NOMO-1 treated with DMSO at 0.1 percent for 48 hours (cell line): ENCODE measurements around the gene ATRN.

ENCODE experiments used
- DNase-seq: peaks from one replicate; lab custom pipeline; 2025; ENCODE audit not compliant: unreplicated experiment; lab: John Stamatoyannopoulos, UW

The ATRN gene

DNA sequence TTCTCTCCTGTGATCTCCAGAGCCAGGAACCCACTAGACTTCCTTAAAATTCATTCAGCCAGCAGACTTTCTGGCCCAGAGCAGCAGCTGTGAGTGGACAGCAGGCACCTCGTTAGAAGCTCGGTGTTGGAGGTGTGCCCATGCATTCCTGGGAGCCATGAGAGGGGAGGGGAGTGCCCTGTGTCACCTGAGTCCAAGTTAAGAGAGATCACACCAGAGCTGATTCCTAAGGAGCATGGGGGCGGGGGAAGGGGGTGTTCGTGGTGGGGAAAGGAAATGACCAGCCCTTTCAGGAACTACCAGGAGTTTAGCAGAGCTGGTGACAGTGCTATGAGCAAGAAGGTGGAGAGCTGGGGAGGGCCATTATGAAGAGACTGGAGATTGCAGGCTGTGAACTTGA is 145.4 kb downstream of the ATRN start:
- no peak for DNase-seq

GRCh38 chr20:3621111-3621510 is 150.3 kb downstream of the ATRN start:
- DNase-seq: peak; percentile 67

DNA sequence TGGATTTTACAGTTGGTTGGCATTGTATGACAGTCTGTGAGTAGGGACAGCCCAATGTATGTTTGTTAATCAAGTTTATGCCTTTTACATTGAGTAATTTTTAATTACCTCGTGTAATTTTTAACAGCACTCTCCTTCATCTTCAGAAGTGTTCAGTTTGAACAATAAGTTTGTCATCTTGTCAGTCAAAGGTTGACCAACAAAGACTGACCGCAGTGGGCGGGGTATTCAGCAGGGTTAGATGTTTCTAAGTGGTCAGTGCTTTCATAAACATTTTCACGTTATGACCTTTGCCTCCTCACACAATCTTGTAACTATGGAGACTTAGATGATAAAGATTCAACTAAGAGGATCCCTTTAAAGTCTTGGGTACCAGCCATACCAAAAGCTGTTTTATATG is 151.6 kb downstream of the ATRN start:
- DNase-seq: no peak

DNA sequence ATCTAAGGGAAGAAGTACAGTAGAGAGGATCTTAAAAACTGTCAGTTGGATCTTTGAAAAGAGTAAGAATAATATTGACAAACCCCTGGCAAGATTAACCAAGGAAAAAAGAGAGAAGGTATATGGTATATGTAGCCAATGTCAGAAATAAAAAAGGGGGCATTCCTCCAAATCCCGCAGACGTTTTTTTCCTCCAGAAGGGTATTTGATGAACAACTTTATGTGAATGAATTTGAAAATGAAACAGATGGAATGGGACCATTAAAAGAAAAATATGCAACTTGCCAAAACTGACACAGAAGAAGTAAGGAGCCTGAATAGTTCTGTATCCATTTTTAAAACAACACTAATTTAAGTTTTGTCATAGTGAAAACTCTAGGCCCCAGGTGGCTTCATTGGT is 156.7 kb downstream of the ATRN start:
- DNase-seq: no peak

DNA sequence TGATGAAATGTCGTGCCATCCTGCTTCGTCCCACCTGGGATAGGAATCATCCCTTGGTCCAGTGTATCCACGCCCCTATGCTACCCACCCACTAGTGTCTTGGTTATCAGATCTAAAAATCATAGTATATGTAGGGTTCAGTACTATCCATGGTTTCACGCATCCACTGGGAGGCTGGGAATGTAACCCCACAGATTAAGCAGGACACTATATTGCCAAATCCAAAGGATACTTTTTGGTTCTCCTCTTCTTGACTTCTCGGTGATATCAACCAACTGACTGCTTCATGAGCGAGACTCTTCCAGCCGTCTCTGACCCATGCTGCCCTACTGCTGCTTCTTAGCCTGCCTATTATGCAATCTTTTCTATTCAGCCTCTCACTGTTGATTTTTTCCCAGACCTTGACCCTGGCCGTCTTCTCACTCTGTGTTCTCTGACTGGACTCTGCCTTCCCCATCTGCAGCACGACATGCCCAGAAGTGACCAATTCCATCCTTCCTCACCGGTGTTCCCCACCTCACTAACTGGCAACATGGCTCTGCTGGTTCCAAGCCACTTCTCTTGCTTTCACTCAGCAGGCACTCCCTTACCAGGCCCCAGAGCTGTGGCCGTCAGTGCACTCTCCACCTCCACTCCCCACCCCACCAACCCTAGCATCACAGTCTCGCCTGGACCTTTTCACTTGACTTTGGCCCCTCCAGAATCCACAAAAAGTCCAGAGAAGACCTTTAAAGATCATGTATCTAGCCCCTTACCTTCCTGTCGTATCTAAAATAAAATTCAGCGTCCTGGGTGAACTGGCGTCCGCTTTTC is 157.9 kb downstream of the ATRN start:
- DNase-seq: no peak

DNA sequence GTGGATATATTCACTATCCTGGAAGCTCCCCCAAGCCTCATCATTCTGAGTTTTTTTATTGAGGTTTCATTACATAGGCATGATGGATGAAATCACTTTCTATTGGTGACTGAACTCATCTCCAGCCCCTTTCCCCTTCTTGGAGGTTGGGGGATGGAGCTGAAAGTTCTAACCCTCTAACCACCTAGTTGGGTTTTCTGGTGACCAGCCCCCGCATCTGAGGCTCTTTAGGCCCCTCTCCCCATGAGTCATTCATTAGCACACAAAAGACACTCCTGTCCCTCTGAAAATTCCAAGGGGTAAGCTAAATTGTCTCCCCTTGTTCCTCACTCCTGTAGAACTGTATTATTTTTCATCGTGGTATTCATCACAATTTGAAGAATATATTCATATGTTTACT is 159.1 kb downstream of the ATRN start:
- DNase-seq: no peak

- DNase-seq: no peak
These were observed 159.6 kb downstream of the ATRN start for GRCh38 chr20:3630429-3630828.

GRCh38 chr20:3631534-3631933 is 160.7 kb downstream of the ATRN start:
- DNase-seq: no peak

DNA sequence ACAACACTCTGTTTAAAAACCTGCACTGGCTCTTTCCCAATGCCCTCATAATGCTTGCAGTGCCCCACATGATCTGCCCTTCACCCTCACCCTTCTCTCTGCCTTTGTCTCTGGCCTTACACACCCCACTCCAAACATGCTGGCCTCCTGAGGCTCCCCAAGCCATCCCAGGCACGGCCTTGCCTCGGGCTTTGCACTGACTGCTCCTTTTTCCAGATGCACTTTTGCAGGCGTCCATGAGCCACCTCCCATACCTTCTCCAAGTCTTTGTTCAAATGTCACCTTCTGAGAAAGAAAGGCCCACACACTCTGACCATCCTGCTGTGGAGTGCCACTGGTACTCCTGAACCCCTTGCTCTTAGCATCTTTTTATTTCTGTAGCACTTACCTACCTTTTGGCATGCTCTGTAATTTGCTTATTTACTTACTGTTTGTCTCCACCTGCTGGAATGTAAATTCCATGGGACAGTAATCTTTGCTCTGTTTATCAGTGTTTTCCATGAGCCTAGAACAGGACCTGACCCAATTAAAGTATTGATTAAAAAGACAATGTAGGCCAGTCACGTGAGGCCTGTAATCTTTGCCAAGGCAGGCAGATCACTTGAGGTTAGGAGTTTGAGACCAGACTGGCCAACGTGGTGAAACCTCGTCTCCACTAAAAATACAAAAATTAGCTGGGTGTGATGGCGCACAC is 161.6 kb downstream of the ATRN start:
- no peak for DNase-seq

DNA sequence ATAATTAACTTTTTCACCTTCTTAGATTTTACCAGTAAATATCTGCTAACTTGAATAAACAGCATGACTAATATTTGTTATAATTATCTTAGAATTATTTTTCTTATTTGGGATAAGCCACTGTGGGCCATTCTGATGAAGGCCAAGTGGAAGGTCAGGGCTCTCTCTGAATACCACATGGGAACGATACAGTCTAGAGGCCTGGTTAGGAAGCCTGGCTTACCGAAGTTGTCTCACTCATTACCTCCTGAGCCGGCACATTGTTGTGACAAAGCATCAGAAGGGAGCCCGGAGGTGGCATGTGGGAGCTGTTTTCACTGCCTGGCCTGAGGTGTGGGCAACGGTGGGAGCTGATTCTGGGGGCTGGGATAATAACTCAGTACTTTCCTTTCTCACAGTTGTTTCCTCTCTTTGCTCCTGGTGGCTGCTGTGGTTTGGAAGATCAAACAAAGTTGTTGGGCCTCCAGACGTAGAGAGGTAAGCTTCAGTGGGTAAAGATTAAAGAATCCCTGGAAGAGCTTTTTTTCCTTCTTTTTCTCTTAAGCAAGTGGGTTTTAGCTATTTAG is 163.2 kb downstream of the ATRN start:
- no peak for DNase-seq

DNA sequence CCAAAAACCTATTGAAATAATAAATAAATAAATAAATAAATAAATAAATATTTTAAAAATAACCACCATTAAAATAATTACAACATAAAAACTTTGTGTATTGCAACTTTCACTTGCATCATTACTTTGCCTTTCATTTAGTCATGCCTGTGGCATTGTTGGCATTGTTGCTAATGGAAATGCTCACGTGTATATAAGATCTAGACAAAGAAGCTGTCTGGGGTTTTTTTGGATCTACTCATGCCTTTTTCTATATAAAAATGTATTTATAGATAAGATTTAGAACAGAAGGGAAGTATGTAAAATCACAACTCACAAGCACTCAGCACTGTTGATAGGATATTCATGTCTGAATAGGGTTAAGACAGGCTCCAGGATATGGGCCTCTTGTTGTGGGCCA is 164.5 kb downstream of the ATRN start:
- no peak for DNase-seq

- DNase-seq: no peak
These were observed 169.4 kb downstream of the ATRN start for GRCh38 chr20:3640259-3640658.

GRCh38 chr20:3645309-3646066 is 174.7 kb downstream of the ATRN start:
- no peak for DNase-seq

GRCh38 chr20:3646067-3646440 is 175.2 kb downstream of the ATRN start:
- no peak for DNase-seq

- no peak for DNase-seq
These were observed 175.8 kb downstream of the ATRN start for GRCh38 chr20:3646651-3647050.

DNA sequence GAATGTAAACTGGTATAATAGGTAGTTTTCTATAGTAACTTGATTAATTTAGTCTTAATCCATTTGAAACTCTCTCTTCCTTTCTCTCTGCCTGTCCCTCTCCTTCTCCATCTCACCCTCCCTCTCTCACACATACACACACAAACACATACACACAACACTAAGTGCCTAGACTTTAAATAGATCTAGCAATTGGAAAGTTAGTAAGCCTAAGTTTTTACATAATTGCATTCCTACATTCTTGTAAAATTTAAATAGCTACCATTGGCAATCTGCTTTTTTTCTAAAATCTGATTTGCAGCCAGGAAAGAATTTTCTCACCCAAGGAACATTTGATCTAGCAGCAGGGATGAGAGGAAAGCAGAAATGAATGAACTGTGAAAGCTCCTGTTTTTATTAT is 176.7 kb downstream of the ATRN start:
- DNase-seq: no peak

GRCh38 chr20:3648951-3649350 is 178.1 kb downstream of the ATRN start:
- DNase-seq: no peak

DNA sequence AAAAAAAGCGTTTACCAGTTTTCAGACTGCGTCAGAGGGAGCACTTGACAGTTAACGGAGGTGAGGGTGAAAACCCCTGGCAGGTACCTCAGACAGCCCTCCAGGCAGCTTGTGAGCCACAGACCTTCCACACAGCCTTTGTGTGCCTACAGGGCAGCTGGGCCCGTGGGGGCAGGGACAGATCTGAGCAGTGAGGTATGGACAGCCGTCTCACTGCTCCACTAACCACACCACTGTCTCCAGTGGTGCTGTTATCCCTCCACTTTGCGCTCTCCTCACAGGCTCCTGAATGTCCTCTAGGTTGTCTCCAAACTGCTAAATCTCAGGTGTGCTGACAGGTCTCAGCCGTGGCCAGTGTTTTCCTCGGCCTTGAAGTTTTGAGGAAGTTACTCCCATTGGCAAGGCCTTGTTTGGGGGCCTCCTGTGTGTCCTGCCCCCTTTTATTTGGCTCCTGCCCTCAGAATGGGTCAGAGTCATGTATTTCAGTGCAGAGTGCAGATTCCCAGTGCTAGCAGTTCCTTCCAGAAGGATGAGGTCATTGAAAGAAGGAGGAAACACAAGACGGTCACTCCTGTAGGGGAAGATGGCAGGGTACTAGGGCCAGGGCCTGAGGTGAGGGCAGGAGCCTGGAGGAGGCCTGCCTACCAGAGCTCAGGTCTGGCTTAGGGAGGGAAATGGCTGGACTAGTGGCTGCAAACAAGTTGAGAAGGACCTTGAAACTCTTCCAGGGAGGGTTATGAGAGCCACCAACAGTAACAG is 180.6 kb downstream of the ATRN start:
- no peak for DNase-seq

- DNase-seq: no peak
These were observed 181.4 kb downstream of the ATRN start for GRCh38 chr20:3652221-3652620.

- peak; percentile 55 for DNase-seq
These were observed 182.1 kb downstream of the ATRN start for GRCh38 chr20:3652676-3653596.
